ENCODE results near the gene ULK1.
A peak's percentile ranks its signal among the peaks of the same experiment; 100 is the strongest.
"Not testable (repeated sequence)": the region's sequence is repeated elsewhere in the genome, so short reads cannot be mapped to it uniquely, and the experiment has no call there.

Gene ULK1

DNA sequence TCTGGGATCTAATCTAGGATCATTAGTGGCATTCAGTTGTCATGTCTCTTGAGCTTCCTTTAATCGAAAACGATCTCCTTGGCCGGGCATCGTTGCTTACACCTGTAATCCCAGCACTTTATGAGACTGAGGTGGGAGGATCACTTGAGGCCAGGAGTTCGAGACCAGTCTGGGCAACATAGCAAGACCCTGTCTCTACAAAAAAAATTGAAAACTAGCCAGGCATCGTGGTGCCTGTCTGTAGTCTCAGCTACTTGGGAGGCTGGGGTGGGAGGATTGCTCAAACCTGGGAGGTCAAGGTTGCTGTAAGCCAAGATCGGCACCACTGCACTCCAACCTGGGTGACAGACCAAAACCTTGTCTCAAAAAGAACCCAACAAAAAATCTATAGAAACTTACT is 43.7 kb downstream of the ULK1 start:
- peak overlapping the region; percentile 16 for H3K27ac Mint-ChIP-seq
- peaks cover 24% of the 10 kb centered on the region for H3K36me3 Mint-ChIP-seq
- H3K27me3 Mint-ChIP-seq = no peaks in the 10 kb centered on the region
- ATAC-seq (ENCODE audit: low read depth) = no peak
- H3K9me3 Mint-ChIP-seq = no peaks in the 10 kb centered on the region
- no peak for DNase-seq (ENCODE audit: low spot score in 2 of 2)
- H3K4me3 Mint-ChIP-seq = no peak overlapping the region
- H3K4me1 Mint-ChIP-seq = no peaks in the 10 kb centered on the region

GRCh38 chr12:131939007-131939406 is 44.6 kb downstream of the ULK1 start:
- Mint-ChIP-seq H3K27me3 (no peaks in the 10 kb centered on the region), H3K9me3 (no peaks in the 10 kb centered on the region), H3K4me3 (no peak overlapping the region), H3K27ac (no peak overlapping the region), H3K36me3 (peaks cover 20% of the 10 kb centered on the region), H3K4me1 (no peaks in the 10 kb centered on the region)
- no peak for DNase-seq (ENCODE audit: low spot score in 2 of 2)
- ATAC-seq (ENCODE audit: low read depth) = no peak

DNA sequence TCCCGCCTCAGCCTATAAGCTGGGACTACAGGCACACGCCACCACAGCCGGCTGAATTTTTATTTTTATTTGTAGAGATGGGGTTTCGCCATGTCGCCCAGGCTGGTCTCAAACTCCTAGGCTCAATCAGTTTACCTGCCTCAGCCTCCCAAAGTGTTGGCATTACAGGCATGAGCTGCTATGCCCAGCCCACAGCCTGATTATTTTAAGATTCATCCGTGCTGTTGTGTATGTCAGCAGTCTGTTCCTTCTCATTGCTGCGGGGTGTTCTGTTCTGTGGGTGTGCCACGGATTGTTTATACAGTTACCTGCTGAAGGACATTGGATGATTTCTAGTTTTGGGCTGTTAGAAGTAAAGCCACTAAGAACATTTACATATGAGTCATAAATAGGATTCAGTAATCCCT is 45.7 kb downstream of the ULK1 start:
- ATAC-seq (ENCODE audit: low read depth) (no peak), DNase-seq (ENCODE audit: low spot score in 2 of 2) (no peak)
- Mint-ChIP-seq H3K27ac (no peak overlapping the region), H3K36me3 (peaks cover 22% of the 10 kb centered on the region), H3K4me1 (peaks cover 2% of the 10 kb centered on the region), H3K9me3 (peaks cover 2% of the 10 kb centered on the region), H3K4me3 (no peak overlapping the region), H3K27me3 (no peaks in the 10 kb centered on the region)

DNA sequence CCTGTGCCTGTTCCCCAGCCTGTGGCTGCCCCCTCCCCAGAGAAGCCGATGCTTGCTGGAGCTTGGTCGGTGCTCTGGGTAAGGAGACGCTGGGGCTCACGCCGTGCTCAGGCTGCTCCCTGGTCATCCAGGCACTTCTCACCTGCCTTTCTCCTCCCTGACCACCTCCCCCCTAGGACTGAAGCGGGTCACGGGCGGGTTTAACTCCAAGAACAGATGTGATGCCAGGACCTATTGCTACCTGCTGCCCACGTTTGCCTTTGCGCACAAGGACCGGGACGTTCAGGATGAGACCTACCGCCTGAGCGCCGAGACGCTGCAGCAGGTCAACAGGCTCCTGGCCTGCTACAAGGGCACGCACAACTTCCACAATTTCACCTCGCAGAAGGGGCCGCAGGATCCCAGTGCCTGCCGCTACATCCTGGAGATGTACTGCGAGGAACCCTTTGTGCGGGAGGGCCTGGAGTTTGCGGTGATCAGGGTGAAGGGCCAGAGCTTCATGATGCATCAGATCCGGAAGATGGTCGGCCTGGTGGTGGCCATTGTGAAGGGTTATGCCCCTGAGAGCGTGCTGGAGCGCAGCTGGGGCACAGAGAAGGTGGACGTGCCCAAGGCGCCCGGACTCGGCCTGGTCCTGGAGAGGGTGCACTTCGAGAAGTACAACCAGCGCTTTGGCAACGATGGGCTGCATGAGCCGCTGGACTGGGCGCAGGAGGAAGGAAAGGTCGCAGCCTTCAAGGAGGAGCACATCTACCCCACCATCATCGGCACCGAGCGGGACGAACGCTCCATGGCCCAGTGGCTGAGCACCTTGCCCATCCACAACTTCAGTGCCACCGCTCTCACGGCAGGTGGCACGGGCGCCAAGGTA is 46.9 kb downstream of the ULK1 start:
- ATAC-seq (ENCODE audit: low read depth) (no peak), DNase-seq (ENCODE audit: low spot score in 2 of 2) (no peak)
- no peak overlapping the region for H3K27ac Mint-ChIP-seq
- H3K27me3 Mint-ChIP-seq = no peaks in the 10 kb centered on the region
- peaks cover 23% of the 10 kb centered on the region for H3K36me3 Mint-ChIP-seq
- H3K9me3 Mint-ChIP-seq = peaks cover 2% of the 10 kb centered on the region
- peaks cover 3% of the 10 kb centered on the region for H3K4me1 Mint-ChIP-seq
- no peak overlapping the region for H3K4me3 Mint-ChIP-seq

DNA sequence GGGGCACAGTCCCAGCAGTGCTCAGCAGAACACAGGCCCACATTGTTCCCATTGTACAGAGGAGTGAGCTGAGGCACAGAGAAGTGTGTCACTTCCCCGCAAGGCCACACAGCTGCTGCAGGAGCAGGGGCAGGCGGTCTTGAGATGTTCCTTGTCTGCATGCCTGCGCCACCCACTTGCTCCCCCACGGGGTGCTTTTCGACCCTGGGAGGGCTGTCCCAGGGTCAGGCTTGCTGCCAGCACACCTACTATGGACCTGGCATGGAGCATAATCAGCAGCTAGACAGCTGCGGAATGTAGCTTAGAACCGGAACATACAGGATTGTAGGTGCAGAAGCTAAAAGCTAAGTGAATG is 47.5 kb downstream of the ULK1 start:
- H3K36me3 Mint-ChIP-seq = peaks cover 23% of the 10 kb centered on the region
- ATAC-seq (ENCODE audit: low read depth) = no peak

DNA sequence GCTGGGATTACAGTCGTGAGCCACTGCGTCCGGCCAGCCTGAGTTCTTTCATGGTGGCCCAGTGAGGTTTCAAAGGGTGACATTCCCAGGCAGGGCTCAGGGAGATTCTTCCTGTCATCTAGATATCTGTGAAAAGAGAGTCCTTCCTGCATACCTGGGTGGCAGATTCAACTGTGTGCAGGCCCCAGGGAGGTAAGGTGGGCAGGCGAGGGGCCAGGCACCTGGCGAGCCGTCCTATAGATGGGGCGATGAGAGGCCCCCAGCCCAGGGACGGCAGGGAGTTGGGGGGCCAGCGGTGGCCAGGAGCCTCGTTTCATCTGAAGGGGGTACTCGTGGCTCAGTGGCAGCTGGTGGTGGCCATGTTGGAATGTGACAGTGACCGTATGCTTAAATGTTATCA is 48.2 kb downstream of the ULK1 start:
- no peak for ATAC-seq (ENCODE audit: low read depth)
- no peak overlapping the region for H3K27ac Mint-ChIP-seq
- no peak for DNase-seq (ENCODE audit: low spot score in 2 of 2)
- H3K36me3 Mint-ChIP-seq = peaks cover 21% of the 10 kb centered on the region
- peaks cover 6% of the 10 kb centered on the region for H3K4me1 Mint-ChIP-seq
- H3K27me3 Mint-ChIP-seq = no peaks in the 10 kb centered on the region
- peaks cover 2% of the 10 kb centered on the region for H3K9me3 Mint-ChIP-seq
- no peak overlapping the region for H3K4me3 Mint-ChIP-seq

More for the DNA sequence above, 47.5 kb downstream of the ULK1 start:
- H3K27me3 Mint-ChIP-seq = no peaks in the 10 kb centered on the region
- DNase-seq (ENCODE audit: low spot score in 2 of 2) = no peak
- peaks cover 2% of the 10 kb centered on the region for H3K9me3 Mint-ChIP-seq
- no peak overlapping the region for H3K27ac Mint-ChIP-seq
- peaks cover 3% of the 10 kb centered on the region for H3K4me1 Mint-ChIP-seq
- no peak overlapping the region for H3K4me3 Mint-ChIP-seq

GRCh38 chr12:131943389-131943788 is 49.0 kb downstream of the ULK1 start:
- DNase-seq (ENCODE audit: low spot score in 2 of 2) (no peak), ATAC-seq (ENCODE audit: low read depth) (no peak)
- Mint-ChIP-seq H3K9me3 (peaks cover 2% of the 10 kb centered on the region), H3K27me3 (no peaks in the 10 kb centered on the region), H3K27ac (no peak overlapping the region), H3K4me1 (peaks cover 7% of the 10 kb centered on the region), H3K36me3 (peaks cover 18% of the 10 kb centered on the region), H3K4me3 (no peak overlapping the region)

DNA sequence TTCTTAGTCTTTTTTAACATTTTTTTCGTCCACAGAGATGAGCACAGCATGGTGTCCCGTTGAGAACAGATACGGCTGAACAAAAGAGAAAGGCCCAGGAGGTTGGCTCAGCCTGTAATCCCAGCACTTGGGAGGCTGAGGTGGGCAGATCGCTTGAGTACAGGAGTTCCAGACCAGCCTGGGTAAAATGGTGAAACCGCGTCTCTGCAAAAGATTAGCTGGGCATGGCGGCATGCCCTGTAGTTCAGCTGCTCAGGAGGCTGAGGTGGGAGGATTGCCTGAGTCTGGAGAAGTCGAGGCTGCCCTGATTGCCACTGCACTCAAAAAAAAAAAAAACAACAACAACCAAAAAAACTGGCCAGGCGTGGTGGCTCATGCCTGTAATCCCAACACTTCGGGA is 49.5 kb downstream of the ULK1 start:
- Mint-ChIP-seq H3K4me3 (no peak overlapping the region), H3K27me3 (no peaks in the 10 kb centered on the region), H3K9me3 (peaks cover 2% of the 10 kb centered on the region), H3K36me3 (peaks cover 18% of the 10 kb centered on the region), H3K4me1 (peaks cover 7% of the 10 kb centered on the region), H3K27ac (no peak overlapping the region)
- ATAC-seq (ENCODE audit: low read depth) (no peak), DNase-seq (ENCODE audit: low spot score in 2 of 2) (no peak)

GRCh38 chr12:131944601-131945251 is 50.3 kb downstream of the ULK1 start:
- Mint-ChIP-seq H3K36me3 (peaks cover 18% of the 10 kb centered on the region), H3K4me3 (no peak overlapping the region), H3K9me3 (peaks cover 2% of the 10 kb centered on the region), H3K4me1 (peaks cover 7% of the 10 kb centered on the region), H3K27ac (no peak overlapping the region), H3K27me3 (no peaks in the 10 kb centered on the region)
- ATAC-seq (ENCODE audit: low read depth) = no peak
- no peak for DNase-seq (ENCODE audit: low spot score in 2 of 2)

- peaks cover 2% of the 10 kb centered on the region for H3K9me3 Mint-ChIP-seq
- no peak overlapping the region for H3K4me3 Mint-ChIP-seq
- no peak for ATAC-seq (ENCODE audit: low read depth)
These were observed 52.3 kb downstream of the ULK1 start for GRCh38 chr12:131946757-131947156.

DNA sequence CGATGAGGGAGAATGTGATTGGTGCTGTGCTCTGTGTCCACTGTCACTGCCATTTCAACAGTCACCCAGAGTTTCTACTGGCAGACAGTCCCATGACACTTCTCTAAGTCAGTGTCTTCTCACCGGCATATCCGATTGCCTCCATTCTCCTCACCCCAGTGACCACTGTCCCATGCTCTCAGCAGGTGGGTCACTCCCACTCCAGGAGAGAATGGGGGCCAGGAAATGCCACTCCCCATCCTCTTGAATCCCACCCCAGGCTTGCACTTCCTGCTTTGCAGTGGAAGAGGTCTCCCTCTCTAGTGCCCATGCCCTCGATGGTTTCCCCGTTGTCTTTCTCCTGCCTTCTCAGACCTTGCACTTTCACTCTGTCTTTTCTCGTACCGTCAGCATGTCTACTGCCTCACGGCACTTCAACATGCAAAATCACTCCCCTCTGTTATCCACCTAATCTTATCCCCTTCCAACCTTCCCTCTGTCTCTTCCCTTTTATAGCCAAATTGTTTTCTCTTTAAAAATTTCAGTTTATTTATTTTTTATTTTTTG is 53.1 kb downstream of the ULK1 start:
- Mint-ChIP-seq H3K36me3 (peaks cover 9% of the 10 kb centered on the region), H3K9me3 (peaks cover 2% of the 10 kb centered on the region), H3K27ac (no peak overlapping the region), H3K4me3 (no peak overlapping the region), H3K27me3 (no peaks in the 10 kb centered on the region), H3K4me1 (peaks cover 9% of the 10 kb centered on the region)
- ATAC-seq (ENCODE audit: low read depth) (no peak), DNase-seq (ENCODE audit: low spot score in 2 of 2) (no peak)

More at GRCh38 chr12:131946757-131947156, 52.3 kb downstream of the ULK1 start:
- DNase-seq (ENCODE audit: low spot score in 2 of 2) = no peak
- Mint-ChIP-seq H3K27ac (no peak overlapping the region), H3K4me1 (peaks cover 9% of the 10 kb centered on the region), H3K27me3 (no peaks in the 10 kb centered on the region), H3K36me3 (peaks cover 9% of the 10 kb centered on the region)

DNA sequence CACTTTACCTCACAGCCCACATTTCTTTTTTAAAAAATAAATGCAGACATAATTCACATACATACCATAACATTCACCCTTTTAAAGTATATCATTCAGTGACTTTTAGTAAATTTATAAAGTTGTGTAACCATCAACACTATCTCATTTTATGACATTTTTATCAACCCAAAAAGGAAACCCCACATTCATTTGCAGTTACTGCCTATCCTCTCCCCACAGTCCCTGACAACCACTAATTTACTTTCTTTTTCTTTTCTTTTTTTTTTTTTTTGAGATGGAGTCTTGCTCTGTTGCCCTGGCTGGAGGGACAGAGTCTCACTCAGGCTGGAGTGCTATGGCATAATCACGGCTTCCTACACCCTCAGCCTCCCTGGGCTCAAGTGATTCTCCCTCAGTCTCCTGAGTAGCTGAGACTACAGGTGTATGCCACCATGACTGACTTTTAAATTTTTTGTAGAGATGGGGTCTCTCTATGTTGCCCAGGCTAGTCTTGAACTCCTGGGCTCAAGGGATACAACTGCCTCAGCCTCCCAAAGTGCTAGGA is 53.8 kb downstream of the ULK1 start:
- ATAC-seq (ENCODE audit: low read depth) (no peak), DNase-seq (ENCODE audit: low spot score in 2 of 2) (no peak)
- peaks cover 7% of the 10 kb centered on the region for H3K36me3 Mint-ChIP-seq
- H3K27ac Mint-ChIP-seq = peak overlapping the region; percentile 68
- peaks cover 15% of the 10 kb centered on the region for H3K4me1 Mint-ChIP-seq
- no peak overlapping the region for H3K4me3 Mint-ChIP-seq
- no peaks in the 10 kb centered on the region for H3K27me3 Mint-ChIP-seq
- H3K9me3 Mint-ChIP-seq = peaks cover 2% of the 10 kb centered on the region

- not testable (repeated sequence) for ATAC-seq (ENCODE audit: low read depth); DNase-seq (ENCODE audit: low spot score in 2 of 2); H3K9me3 Mint-ChIP-seq; H3K36me3 Mint-ChIP-seq; H3K27me3 Mint-ChIP-seq
- peak overlapping the region; percentile 80 for H3K4me3 Mint-ChIP-seq
- H3K4me1 Mint-ChIP-seq = peaks cover 17% of the 10 kb centered on the region
- H3K27ac Mint-ChIP-seq = peak overlapping the region; percentile 68
These were observed 54.5 kb downstream of the ULK1 start for GRCh38 chr12:131948713-131949430.

Measured in memory B cell (primary cell).